NCI-H2227 (cell line): ENCODE data around the gene BAZ2B.
"Not testable (repeated sequence)": the region's sequence is repeated elsewhere in the genome, so short reads cannot be mapped to it uniquely, and the experiment has no call there.

Source experiments
- DNase-seq: peaks from one replicate; lab custom pipeline; 2025; ENCODE audit not compliant: unreplicated experiment; lab: John Stamatoyannopoulos, UW

Gene BAZ2B

GRCh38 chr2:159438284-159438683, 178.1 kb downstream of the BAZ2B start:
- DNase-seq: no peak

- no peak for DNase-seq
These were observed 183.7 kb downstream of the BAZ2B start for GRCh38 chr2:159432610-159433009.

GRCh38 chr2:159427048-159427447, 189.3 kb downstream of the BAZ2B start:
- DNase-seq: no peak

- no peak for DNase-seq
These were observed 196.9 kb downstream of the BAZ2B start for GRCh38 chr2:159419403-159419802.

- no peak for DNase-seq
These were observed 204.9 kb downstream of the BAZ2B start for GRCh38 chr2:159411460-159411859.

- no peak for DNase-seq
These were observed 206.1 kb downstream of the BAZ2B start for GRCh38 chr2:159410276-159410675.

GRCh38 chr2:159409116-159409800, 207.1 kb downstream of the BAZ2B start:
- no peak for DNase-seq

GRCh38 chr2:159402790-159403189, 213.6 kb downstream of the BAZ2B start:
- DNase-seq: no peak

- DNase-seq: not testable (repeated sequence)
These were observed 214.2 kb downstream of the BAZ2B start for GRCh38 chr2:159402160-159402559.

GRCh38 chr2:159399716-159400415, 216.5 kb downstream of the BAZ2B start:
- DNase-seq: peak; percentile 10

- DNase-seq: no peak
These were observed 219.5 kb downstream of the BAZ2B start for GRCh38 chr2:159396799-159397198.

GRCh38 chr2:159382447-159383028, 233.8 kb downstream of the BAZ2B start:
- no peak for DNase-seq

- no peak for DNase-seq
These were observed 234.8 kb downstream of the BAZ2B start for GRCh38 chr2:159381574-159381973.

GRCh38 chr2:159380685-159381239, 235.6 kb downstream of the BAZ2B start:
- no peak for DNase-seq

- DNase-seq: no peak
These were observed 237.2 kb downstream of the BAZ2B start for GRCh38 chr2:159379181-159379580.

GRCh38 chr2:159375241-159375640, 241.1 kb downstream of the BAZ2B start:
- no peak for DNase-seq

- no peak for DNase-seq
These were observed 244.8 kb downstream of the BAZ2B start for GRCh38 chr2:159371506-159371905.

GRCh38 chr2:159366538-159366937, 249.8 kb downstream of the BAZ2B start:
- DNase-seq: no peak

GRCh38 chr2:159362816-159363251, 253.5 kb downstream of the BAZ2B start:
- no peak for DNase-seq

- no peak for DNase-seq
These were observed 254.3 kb downstream of the BAZ2B start for GRCh38 chr2:159362094-159362493.

- DNase-seq: not testable (repeated sequence)
These were observed 254.7 kb downstream of the BAZ2B start for GRCh38 chr2:159361603-159362002.

- DNase-seq: no peak
These were observed 260.2 kb downstream of the BAZ2B start for GRCh38 chr2:159356053-159356554.
